Glomerular endothelial cell (primary cell): ENCODE results near the gene EPHB2. TPM values are rescaled to one million over a fixed set of nuclear protein-coding genes. Genes with fewer than 3 reads are reported as not detected.
A peak's percentile ranks its signal among the peaks of the same experiment; 100 is the strongest.
"Not testable (repeated sequence)": the region's sequence is repeated elsewhere in the genome, so short reads cannot be mapped to it uniquely, and the experiment has no call there.

ENCODE experiments used
- DNase-seq: peaks from one replicate; pipeline ENCODE4 v3.0.0-alpha.2; 2011; ENCODE audit warnings: low read depth, low spot score; ENCODE audit errors: extremely low read depth
- total RNA-seq: library from RNA; depleted of rRNA; stranded (reverse); fragments of >200 nt; gene quantifications from 2 replicates; pipeline ENCODE4 v1.2.3, GENCODE V29; 2015

The EPHB2 gene
- total RNA-seq = 71.1 and 77.9 TPM in 2 replicates

- no peak for DNase-seq
These were observed at the start of gene EPHB2 for GRCh38 chr1:22710701-22711049. EPHB2 (plus strand) TSS chr1:22710839; CDS start chr1:22710983, 144 bp downstream.

- DNase-seq = no peak
These were observed 48.8 kb upstream of the EPHB2 start for GRCh38 chr1:22661880-22662279.

GRCh38 chr1:22662318-22662717, 48.3 kb upstream of the EPHB2 start:
- DNase-seq = no peak

- no peak for DNase-seq
These were observed 47.6 kb upstream of the EPHB2 start for GRCh38 chr1:22662986-22663408.

GRCh38 chr1:22665752-22666151, 44.9 kb upstream of the EPHB2 start:
- no peak for DNase-seq

GRCh38 chr1:22666412-22666811, 44.2 kb upstream of the EPHB2 start:
- DNase-seq = no peak

GRCh38 chr1:22668840-22669239, 41.8 kb upstream of the EPHB2 start:
- DNase-seq = not testable (repeated sequence)

- DNase-seq = no peak
These were observed 40.2 kb upstream of the EPHB2 start for GRCh38 chr1:22670352-22670975.

- DNase-seq = no peak
These were observed 38.6 kb upstream of the EPHB2 start for GRCh38 chr1:22671999-22672398.

GRCh38 chr1:22673486-22674409, 36.9 kb upstream of the EPHB2 start:
- DNase-seq = peak; percentile 52

GRCh38 chr1:22674410-22674749, 36.3 kb upstream of the EPHB2 start:
- no peak for DNase-seq

GRCh38 chr1:22676151-22676550, 34.5 kb upstream of the EPHB2 start:
- DNase-seq = not testable (repeated sequence)

- DNase-seq = no peak
These were observed 33.6 kb upstream of the EPHB2 start for GRCh38 chr1:22676916-22677583.

GRCh38 chr1:22677931-22678896, 32.4 kb upstream of the EPHB2 start:
- DNase-seq = no peak

GRCh38 chr1:22680726-22681125, 29.9 kb upstream of the EPHB2 start:
- no peak for DNase-seq

- DNase-seq = no peak
These were observed 28.9 kb upstream of the EPHB2 start for GRCh38 chr1:22681556-22682276.

- no peak for DNase-seq
These were observed 27.1 kb upstream of the EPHB2 start for GRCh38 chr1:22683547-22683946.

- DNase-seq = no peak
These were observed 25.0 kb upstream of the EPHB2 start for GRCh38 chr1:22685591-22686059.

GRCh38 chr1:22687191-22687590, 23.4 kb upstream of the EPHB2 start:
- DNase-seq = no peak

GRCh38 chr1:22688466-22688865, 22.2 kb upstream of the EPHB2 start:
- DNase-seq = no peak
